H1 (cell line): ENCODE results near the gene VIT. TPM values are rescaled to one million over a fixed set of nuclear protein-coding genes. Genes with fewer than 3 reads are reported as not detected.
A peak's percentile ranks its signal among the peaks of the same experiment; 100 is the strongest.

Source experiments
- CTCF ChIA-PET: fragments of 300-600 bp; sonication (Branson Sonifier 250); formaldehyde crosslinking; loops from one replicate; lab custom pipeline; 2021; ENCODE audit not compliant: partially characterized antibody; lab: Charles Lee
- POLR2A ChIA-PET: fragments of 300-600 bp; sonication (Branson Sonifier 250); formaldehyde crosslinking; loops from one replicate; lab custom pipeline; 2021; ENCODE audit warnings: inconsistent platforms; ENCODE audit not compliant: partially characterized antibody; lab: Charles Lee
- DNase-seq, 2 experiments: peaks; one replicate each; pipeline versions ENCODE4 v3.0.0 to v3.0.0-alpha.2; 2010 to 2022; ENCODE audit warnings: low spot score in 2 of 2, low read depth in 1 of 2, mixed read lengths in 1 of 2
- FAIRE-seq: peaks from 2 replicates; lab custom pipeline; 2011; peaks lifted over from hg19 to GRCh38; lab: Jason Lieb, UNC
- H2AFZ ChIP-seq: 2 replicates; pipeline ENCODE4 v1.8.1; 2012; ENCODE audit warnings: low read length, inconsistent platforms
- H2AK5ac ChIP-seq: 2 replicates; pipeline ENCODE4 v1.6.1; 2013; ENCODE audit warnings: low read depth, low read length
- H2BK120ac ChIP-seq: replicated peaks from 2 replicates; pipeline ENCODE3; 2013; ENCODE audit warnings: low read depth, low read length, inconsistent platforms
- H2BK12ac ChIP-seq: 2 replicates; pipeline ENCODE4 v1.6.1; 2013; ENCODE audit warnings: low read depth, low read length
- H2BK15ac ChIP-seq: 2 replicates; pipeline ENCODE4 v1.6.1; 2013; ENCODE audit warnings: low read length
- H2BK20ac ChIP-seq: 2 replicates; pipeline ENCODE4 v1.6.1; 2013; ENCODE audit warnings: low read length
- H2BK5ac ChIP-seq: 2 replicates; pipeline ENCODE4 v1.6.1; 2013; ENCODE audit warnings: low read depth, low read length
- H3K14ac ChIP-seq: 2 replicates; pipeline ENCODE4 v1.6.1; 2013; ENCODE audit warnings: inconsistent platforms; ENCODE audit not compliant: insufficient read length
- H3K18ac ChIP-seq: 2 replicates; pipeline ENCODE4 v1.6.1; 2013; ENCODE audit warnings: low read length; ENCODE audit errors: extremely low read depth
- H3K23ac ChIP-seq: 2 replicates; pipeline ENCODE4 v1.6.1; 2013; ENCODE audit warnings: inconsistent platforms; ENCODE audit not compliant: insufficient read length
- H3K23me2 ChIP-seq: 2 replicates; pipeline ENCODE4 v1.6.1; 2013; ENCODE audit warnings: low read depth, low read length
- H3K27ac ChIP-seq: 2 replicates; pipeline ENCODE4 v1.6.1; 2011; ENCODE audit warnings: low read depth, low read length, inconsistent platforms
- H3K27me3 ChIP-seq, 4 experiments: replicated peaks in 1 of 4; 1 replicate in 1 of 4; 2 replicates in 3 of 4; pipeline versions ENCODE4 v1.6.1 to v1.8.1; 2011 to 2013; ENCODE audit warnings: low read length in 3 of 4, mild to moderate bottlenecking in 3 of 4, inconsistent platforms in 2 of 4, mixed read lengths in 2 of 4, moderate library complexity in 1 of 4; ENCODE audit not compliant: control insufficient read depth in 3 of 4, insufficient read depth in 3 of 4; ENCODE audit errors: extremely low read depth in 1 of 4
- H3K36me3 ChIP-seq, 4 experiments: 2 replicates each; pipeline versions ENCODE4 v1.6.1 to v1.8.1; 2011 to 2013; ENCODE audit warnings: mild to moderate bottlenecking in 4 of 4, low read length in 3 of 4, moderate library complexity in 2 of 4, control low read depth in 1 of 4, inconsistent platforms in 1 of 4; ENCODE audit not compliant: insufficient read depth in 4 of 4, control insufficient read depth in 2 of 4
- H3K4ac ChIP-seq: replicated peaks from 2 replicates; pipeline ENCODE3; 2013; ENCODE audit warnings: low read length, low read depth, mixed read lengths, inconsistent platforms; ENCODE audit not compliant: insufficient read length
- H3K4me1 ChIP-seq, 4 experiments: replicated peaks in 1 of 4; 1 replicate in 1 of 4; 2 replicates in 3 of 4; pipeline versions ENCODE4 v1.6.1 to v1.8.1; 2011 to 2013; ENCODE audit warnings: low read length in 3 of 4, inconsistent platforms in 2 of 4, mixed read lengths in 1 of 4; ENCODE audit not compliant: insufficient read depth in 4 of 4, control insufficient read depth in 3 of 4
- H3K4me2 ChIP-seq, 2 experiments: 2 replicates each; pipeline versions ENCODE4 v1.6.1 to v1.8.1; 2011 to 2013; ENCODE audit warnings: low read depth in 2 of 2, low read length in 2 of 2, control low read depth in 1 of 2, inconsistent platforms in 1 of 2, mild to moderate bottlenecking in 1 of 2; ENCODE audit not compliant: insufficient read depth in 1 of 2
- H3K4me3 ChIP-seq, 4 experiments: fragments of 200-600, 300-600 bp in 1 of 4; sonication (generic), shearing (Covaris generic), sonication (Bioruptor Twin) in 1 of 4; 2 replicates each; pipeline versions ENCODE4 v1.5.1 to v1.8.1; 2011 to 2016; ENCODE audit warnings: low read length in 4 of 4, low read depth in 3 of 4, control low read depth in 2 of 4, inconsistent platforms in 2 of 4, mild to moderate bottlenecking in 2 of 4, mixed read lengths in 1 of 4, moderate library complexity in 1 of 4; ENCODE audit not compliant: insufficient read depth in 2 of 4; ENCODE audit errors: extremely low read depth in 1 of 4
- H3K56ac ChIP-seq: replicated peaks from 2 replicates; pipeline ENCODE3; 2013; ENCODE audit warnings: low read depth, mild to moderate bottlenecking, mixed read lengths, low read length, inconsistent platforms; ENCODE audit not compliant: insufficient read length
- H3K79me1 ChIP-seq: 2 replicates; pipeline ENCODE4 v1.6.1; 2013; ENCODE audit warnings: low read depth, low read length, control low read depth
- H3K79me2 ChIP-seq, 2 experiments: 2 replicates each; pipeline versions ENCODE4 v1.6.1 to v1.8.1; 2012 to 2013; ENCODE audit warnings: low read length in 2 of 2, mild to moderate bottlenecking in 2 of 2, inconsistent platforms in 1 of 2; ENCODE audit not compliant: insufficient read depth in 2 of 2, control insufficient read depth in 1 of 2
- H3K9ac ChIP-seq, 4 experiments: replicated peaks in 1 of 4; 1 replicate in 1 of 4; 2 replicates in 3 of 4; pipeline versions ENCODE4 v1.6.1 to v1.8.1; 2011 to 2013; ENCODE audit warnings: low read depth in 3 of 4, low read length in 3 of 4, control low read depth in 2 of 4, mild to moderate bottlenecking in 2 of 4, moderate library complexity in 2 of 4, inconsistent platforms in 1 of 4; ENCODE audit errors: extremely low read depth in 1 of 4
- H3K9me3 ChIP-seq, 2 experiments: 2 replicates each; pipeline versions ENCODE4 v1.6.1 to v1.8.1; 2012 to 2013; ENCODE audit warnings: mild to moderate bottlenecking in 2 of 2, moderate library complexity in 2 of 2, control low read depth in 1 of 2, inconsistent platforms in 1 of 2, low read depth in 1 of 2, low read length in 1 of 2, mixed read lengths in 1 of 2; ENCODE audit not compliant: insufficient read depth in 2 of 2
- H4K20me1 ChIP-seq, 2 experiments: replicated peaks in 1 of 2; 2 replicates each; pipeline versions ENCODE3 to v1.8.1; 2011 to 2013; ENCODE audit warnings: inconsistent platforms in 2 of 2, low read length in 2 of 2, mild to moderate bottlenecking in 1 of 2; ENCODE audit not compliant: insufficient read depth in 2 of 2, control insufficient read depth in 1 of 2
- H4K5ac ChIP-seq: 2 replicates; pipeline ENCODE4 v1.6.1; 2013; ENCODE audit warnings: low read length, low read depth, mixed read lengths, inconsistent platforms; ENCODE audit not compliant: insufficient read length
- H4K8ac ChIP-seq: 2 replicates; pipeline ENCODE4 v1.8.0; 2013; ENCODE audit warnings: mild to moderate bottlenecking, moderate library complexity, low read length, inconsistent platforms; ENCODE audit not compliant: insufficient read depth; ENCODE audit errors: extremely low read depth
- H4K91ac ChIP-seq: replicated peaks from 2 replicates; pipeline ENCODE3; 2013; ENCODE audit warnings: low read length, mixed read lengths, inconsistent platforms; ENCODE audit not compliant: insufficient read length
- CHD1 ChIP-seq: IDR thresholded peaks from 2 replicates; pipeline ENCODE4 v1.6.1; 2012; ENCODE audit warnings: low read depth, low read length, improper control_type of control experiment
- E2F6 ChIP-seq: IDR thresholded peaks from 2 replicates; pipeline ENCODE4 v1.6.1; 2012; ENCODE audit warnings: inconsistent platforms
- RAD21 ChIP-seq, 2 experiments: IDR thresholded peaks in 1 of 2; conservative IDR thresholded peaks in 1 of 2; 2 replicates each; pipeline ENCODE4 v1.6.1; 2011; ENCODE audit warnings: low read depth in 2 of 2, low read length in 2 of 2, improper control_type of control experiment in 1 of 2, inconsistent platforms in 1 of 2, mild to moderate bottlenecking in 1 of 2, moderate library complexity in 1 of 2
- WGBS, 2 experiments: shearing (Covaris generic) in 1 of 2; methylation state at CpG; one replicate each; pipeline versions ENCODE4 v1.1.6 to v1.1.7; 2013 to 2015; ENCODE audit warnings: low lambda C conversion rate in 2 of 2, mixed read lengths in 2 of 2, inconsistent platforms in 1 of 2, low coverage in 1 of 2, missing lambda C conversion rate in 1 of 2; ENCODE audit not compliant: insufficient replicate concordance in 2 of 2, insufficient coverage in 1 of 2, insufficient read length in 1 of 2; ENCODE audit errors: extremely low coverage in 1 of 2, missing lambda C conversion rate in 1 of 2; 5-methylcytosine and 5-hydroxymethylcytosine counted together
- polyA plus RNA-seq, 7 experiments: library from polyadenylated mRNA; depleted of rRNA in 3 of 7; stranded (reverse) in 5 of 7; unstranded in 2 of 7; fragments of >200 nt in 5 of 7; fragments of 200-250 nt in 2 of 7; gene quantifications; 1 replicate in 5 of 7; 2 replicates in 1 of 7; 4 replicates in 1 of 7; pipeline versions ENCODE4 v1.2.1 to v1.2.3, GENCODE V29; 2011 to 2013; ENCODE audit warnings: missing spikeins in 2 of 7, mixed read lengths in 2 of 7
- total RNA-seq: library from RNA; stranded (reverse); fragmentation: NEBNext Ultra II Directional; extraction: Animal tissue kit (Norgen Biotek cat#: 25700); gene quantifications from 2 replicates; pipeline ENCODE4 v1.2.1, GENCODE V29; 2021
- TF ChIP-seq, protein P1 (sequence below), 3 experiments: IDR thresholded peaks; 1 replicate in 2 of 3; 2 replicates in 1 of 3; pipeline versions ENCODE4 v1.5.1 to v1.6.1; 2011; ENCODE audit warnings: low read length in 3 of 3, mild to moderate bottlenecking in 3 of 3, inconsistent platforms in 2 of 3, low read depth in 1 of 3, moderate library complexity in 1 of 3; ENCODE audit not compliant: insufficient read depth in 1 of 3; ENCODE audit errors: control extremely low read depth in 1 of 3

The VIT gene
- total and polyA plus RNA-seq, 2 of the 8 experiments (the other 6 are each of a cell fraction or from before 2014, with no cell fraction given) = 0.03 TPM; not detected in 1

DNA sequence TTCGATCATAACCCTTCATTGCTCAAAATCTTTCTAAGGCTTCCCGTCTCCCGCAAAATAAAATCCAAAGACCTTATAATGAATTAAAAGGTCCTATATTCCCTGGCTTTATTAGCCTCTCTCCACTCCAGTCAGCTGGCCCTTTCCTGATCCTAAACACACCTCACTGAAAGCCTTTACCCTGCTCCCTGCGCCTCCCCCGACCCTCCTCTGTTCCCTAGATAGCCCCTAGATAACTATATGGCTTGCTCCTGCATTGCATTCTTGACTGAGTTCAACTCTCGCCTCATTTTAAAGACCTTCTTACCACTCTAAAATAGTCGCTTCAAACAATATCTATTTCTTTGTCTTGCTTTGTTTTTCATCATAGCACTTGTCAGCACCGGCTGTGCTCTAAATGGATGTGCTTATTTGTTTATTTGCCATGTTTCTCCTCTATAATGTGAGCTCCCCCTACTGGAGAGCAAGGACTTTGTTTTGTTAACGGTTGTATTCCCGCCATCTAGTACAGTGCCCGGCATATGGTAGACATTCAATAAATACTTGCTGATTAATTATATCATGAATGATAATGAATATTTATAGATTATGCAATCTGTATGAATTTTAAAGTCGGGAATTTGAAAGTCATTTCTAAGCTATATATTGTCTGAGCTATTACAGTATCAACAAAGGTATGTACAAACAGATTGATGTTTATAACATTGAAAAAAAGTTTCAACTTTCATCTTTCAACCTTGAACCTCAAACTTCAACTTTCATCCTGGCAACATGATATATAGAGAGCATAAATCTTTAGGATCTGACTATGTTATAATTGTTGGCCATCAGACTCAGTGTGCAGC, 32.4 kb upstream of the VIT start:
- no peak overlapping the region for H4K5ac ChIP-seq
- H3K4me2 ChIP-seq = peak overlapping the region; percentile 43 to 51; a peak in 3 of 4 replicates
- H3K27ac ChIP-seq = no peak overlapping the region
- no peak overlapping the region for H4K91ac ChIP-seq
- no peak overlapping the region for H2BK20ac ChIP-seq
- no peak overlapping the region for H2AK5ac ChIP-seq
- H3K27me3 ChIP-seq = no peaks in the 10 kb centered on the region
- H3K9me3 ChIP-seq = peaks cover 0 to 2% of the 10 kb centered on the region in 2 experiments; a peak in 1 of 4 replicates
- DNase-seq = no peak
- H3K9ac ChIP-seq = no peak overlapping the region
- no peak overlapping the region for H3K4ac ChIP-seq
- H3K23me2 ChIP-seq = no peaks in the 10 kb centered on the region
- 39% methylated on average over 12 of the region's 12 CpGs; no CpG with 5 or more reads in 1 of the 2 experiments for WGBS, 2 experiments
- TF ChIP-seq RAD21 (IDR thresholded peaks at IDR 0.05 in 1 of 2, conservative IDR thresholded peaks at IDR 0.05 in 1 of 2; ENCODE audit: low read depth in 2 of 2, low read length in 2 of 2) (peak; percentile 88 to 89), CHD1 (no peak), E2F6 (0 out of 2 replicates have a peak, but pooled peaks have one; percentile 23)
- TF ChIP-seq, protein P1, sequence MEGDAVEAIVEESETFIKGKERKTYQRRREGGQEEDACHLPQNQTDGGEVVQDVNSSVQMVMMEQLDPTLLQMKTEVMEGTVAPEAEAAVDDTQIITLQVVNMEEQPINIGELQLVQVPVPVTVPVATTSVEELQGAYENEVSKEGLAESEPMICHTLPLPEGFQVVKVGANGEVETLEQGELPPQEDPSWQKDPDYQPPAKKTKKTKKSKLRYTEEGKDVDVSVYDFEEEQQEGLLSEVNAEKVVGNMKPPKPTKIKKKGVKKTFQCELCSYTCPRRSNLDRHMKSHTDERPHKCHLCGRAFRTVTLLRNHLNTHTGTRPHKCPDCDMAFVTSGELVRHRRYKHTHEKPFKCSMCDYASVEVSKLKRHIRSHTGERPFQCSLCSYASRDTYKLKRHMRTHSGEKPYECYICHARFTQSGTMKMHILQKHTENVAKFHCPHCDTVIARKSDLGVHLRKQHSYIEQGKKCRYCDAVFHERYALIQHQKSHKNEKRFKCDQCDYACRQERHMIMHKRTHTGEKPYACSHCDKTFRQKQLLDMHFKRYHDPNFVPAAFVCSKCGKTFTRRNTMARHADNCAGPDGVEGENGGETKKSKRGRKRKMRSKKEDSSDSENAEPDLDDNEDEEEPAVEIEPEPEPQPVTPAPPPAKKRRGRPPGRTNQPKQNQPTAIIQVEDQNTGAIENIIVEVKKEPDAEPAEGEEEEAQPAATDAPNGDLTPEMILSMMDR (IDR thresholded peaks at IDR 0.05; ENCODE audit: control extremely low read depth in 1 of 3, insufficient read depth in 1 of 3, low read depth in 1 of 3, low read length in 3 of 3) = peak in 2 of 3 experiments; percentile 68 to 74; a peak in 3 of 4 replicates
- no peaks in the 10 kb centered on the region for H3K36me3 ChIP-seq
- no peak overlapping the region for H4K8ac ChIP-seq
- H2BK120ac ChIP-seq = no peak overlapping the region
- peak overlapping the region in 2 of 4 experiments; percentile 21 to 49; a peak in 2 of 8 replicates for H3K4me3 ChIP-seq
- H3K79me1 ChIP-seq = no peaks in the 10 kb centered on the region
- peaks cover 0 to 4% (median 2%) of the 10 kb centered on the region in 4 experiments; a peak in 1 of 7 replicates for H3K4me1 ChIP-seq
- H4K20me1 ChIP-seq = no peaks in the 10 kb centered on the region
- no peak overlapping the region for H2BK15ac ChIP-seq
- H3K14ac ChIP-seq = no peak overlapping the region
- H3K18ac ChIP-seq = no peak overlapping the region
- H3K79me2 ChIP-seq = no peaks in the 10 kb centered on the region
- H3K56ac ChIP-seq = no peak overlapping the region
- no peak overlapping the region for H2BK12ac ChIP-seq
- POLR2A ChIA-PET = interaction anchor here (1.0 kb wide), 1 partner anchor 108 kb away, joined by 4 read pairs; no protein-coding TSS in a partner anchor
- H2AFZ ChIP-seq = peak overlapping the region; percentile 86; the same call in 1 of the 2 replicates
- H2BK5ac ChIP-seq = no peak overlapping the region; the same call in 1 of the 2 replicates
- H3K23ac ChIP-seq = no peak overlapping the region
- FAIRE-seq = peak; percentile 86
- CTCF ChIA-PET = interaction anchor here (0.6 to 3.7 kb wide), 77 partner anchors 8 to 787 kb away, joined by 3 to 17 read pairs (median 4); partner anchors contain the start of gene CRIM1
